ENCODE data around the gene ITPR1.
"Not testable (repeated sequence)": the region's sequence is repeated elsewhere in the genome, so short reads cannot be mapped to it uniquely, and the experiment has no call there.

ITPR1 gene

GRCh38 chr3:4758957-4759656 is 266.0 kb downstream of the ITPR1 start:
- DNase-seq (ENCODE audit: low read depth): no peak

GRCh38 chr3:4759689-4760312 is 266.7 kb downstream of the ITPR1 start:
- no peak for DNase-seq (ENCODE audit: low read depth)

- DNase-seq (ENCODE audit: low read depth): no peak
Measured at GRCh38 chr3:4761759-4762158, 268.6 kb downstream of the ITPR1 start.

- not testable (repeated sequence) for DNase-seq (ENCODE audit: low read depth)
Measured at GRCh38 chr3:4762481-4763230, 269.5 kb downstream of the ITPR1 start.

- no peak for DNase-seq (ENCODE audit: low read depth)
Measured at GRCh38 chr3:4763604-4764247, 270.6 kb downstream of the ITPR1 start.

- DNase-seq (ENCODE audit: low read depth): no peak
Measured at GRCh38 chr3:4765212-4765611, 272.1 kb downstream of the ITPR1 start.

GRCh38 chr3:4766263-4766662 is 273.1 kb downstream of the ITPR1 start:
- no peak for DNase-seq (ENCODE audit: low read depth)

GRCh38 chr3:4766716-4767499 is 273.8 kb downstream of the ITPR1 start:
- no peak for DNase-seq (ENCODE audit: low read depth)

- no peak for DNase-seq (ENCODE audit: low read depth)
Measured at GRCh38 chr3:4768021-4768420, 274.9 kb downstream of the ITPR1 start.

GRCh38 chr3:4768521-4768920 is 275.4 kb downstream of the ITPR1 start:
- DNase-seq (ENCODE audit: low read depth): no peak

- DNase-seq (ENCODE audit: low read depth): no peak
Measured at GRCh38 chr3:4770561-4770960, 277.4 kb downstream of the ITPR1 start.

GRCh38 chr3:4771243-4771642 is 278.1 kb downstream of the ITPR1 start:
- no peak for DNase-seq (ENCODE audit: low read depth)

- DNase-seq (ENCODE audit: low read depth): peak; percentile 74
Measured at GRCh38 chr3:4772171-4772804, 279.1 kb downstream of the ITPR1 start.

GRCh38 chr3:4772858-4773257 is 279.7 kb downstream of the ITPR1 start:
- DNase-seq (ENCODE audit: low read depth): no peak

- DNase-seq (ENCODE audit: low read depth): no peak
Measured at GRCh38 chr3:4773583-4773982, 280.4 kb downstream of the ITPR1 start.

- DNase-seq (ENCODE audit: low read depth): no peak
Measured at GRCh38 chr3:4774531-4774930, 281.4 kb downstream of the ITPR1 start.

GRCh38 chr3:4776399-4776979 is 283.3 kb downstream of the ITPR1 start:
- DNase-seq (ENCODE audit: low read depth): no peak

- peak; percentile 4 for DNase-seq (ENCODE audit: low read depth)
Measured at GRCh38 chr3:4776980-4777581, 283.9 kb downstream of the ITPR1 start.

- no peak for DNase-seq (ENCODE audit: low read depth)
Measured at GRCh38 chr3:4778119-4778518, 285.0 kb downstream of the ITPR1 start.

GRCh38 chr3:4778740-4779139 is 285.6 kb downstream of the ITPR1 start:
- DNase-seq (ENCODE audit: low read depth): no peak

GRCh38 chr3:4780545-4780957 is 287.4 kb downstream of the ITPR1 start:
- DNase-seq (ENCODE audit: low read depth): no peak
